ENCODE data around the gene VPS52. TPM values are rescaled to one million over a fixed set of nuclear protein-coding genes. Genes with fewer than 3 reads are reported as not detected.

Gene VPS52
- total RNA-seq, 4 donors from 2014 or later, result 37.7 to 46.5 (median 45.2) TPM

GRCh38 chr6:33313105-33313708, 41.5 kb upstream of the VPS52 start:
- no peak for TF ChIP-seq CTCF (IDR thresholded peaks at IDR 0.05)
- no peak for TF ChIP-seq POLR2A (IDR thresholded peaks at IDR 0.05)
- no peak for TF ChIP-seq EP300 (IDR thresholded peaks at IDR 0.05)
- WGBS, 2 donors, result 0% methylated on average over 32 to 33 of the region's 33 CpGs
- Histone ChIP-seq H3K4me1 (peaks cover 0 to 55% (median 29%) of the 10 kb centered on the region in 4 donors), H3K27ac (peak overlapping the region; percentile 85 to 98 (median 95)), H3K27me3 (no peaks in the 10 kb centered on the region), H3K9me3 (no peaks in the 10 kb centered on the region), H3K36me3 (peaks cover 0 to 27% (median 0%) of the 10 kb centered on the region in 3 donors), H3K4me3 (peak overlapping the region; percentile 68 to 88 (median 78))
- peak; percentile 34 to 44 for DNase-seq (ENCODE audit: low spot score in 2 of 2)

- Histone ChIP-seq H3K27ac (peak overlapping the region; percentile 85 to 98 (median 95)), H3K4me1 (peaks cover 0 to 54% (median 29%) of the 10 kb centered on the region in 4 donors), H3K4me3 (peak overlapping the region; percentile 68 to 88 (median 78)), H3K9me3 (no peaks in the 10 kb centered on the region), H3K36me3 (peaks cover 0 to 29% (median 0%) of the 10 kb centered on the region in 3 donors), H3K27me3 (no peaks in the 10 kb centered on the region)
- DNase-seq (ENCODE audit: low spot score in 2 of 2), result peak; percentile 61 to 67
- 6 to 10% methylated on average over 28 to 29 of the region's 29 CpGs for WGBS, 2 donors
- TF ChIP-seq POLR2A (IDR thresholded peaks at IDR 0.05) (no peak), EP300 (IDR thresholded peaks at IDR 0.05) (no peak), CTCF (IDR thresholded peaks at IDR 0.05) (no peak)
Observed at GRCh38 chr6:33312361-33313104, 40.9 kb upstream of the VPS52 start.

GRCh38 chr6:33306356-33306755, 34.7 kb upstream of the VPS52 start:
- Histone ChIP-seq H3K9me3 (no peaks in the 10 kb centered on the region), H3K4me3 (no peak overlapping the region), H3K27ac (no peak overlapping the region), H3K4me1 (peaks cover 0 to 21% (median 5%) of the 10 kb centered on the region in 4 donors), H3K36me3 (peaks cover 0 to 69% (median 13%) of the 10 kb centered on the region in 3 donors), H3K27me3 (no peaks in the 10 kb centered on the region)
- no peak for TF ChIP-seq EP300 (IDR thresholded peaks at IDR 0.05)
- no peak for TF ChIP-seq POLR2A (IDR thresholded peaks at IDR 0.05)
- TF ChIP-seq CTCF (IDR thresholded peaks at IDR 0.05), result no peak
- WGBS, 2 donors, result 83 to 85% methylated on average over 4 of the region's 4 CpGs
- no peak for DNase-seq (ENCODE audit: low spot score in 2 of 2)

- 68 to 86% methylated on average over 8 of the region's 8 CpGs for WGBS, 2 donors
- H3K36me3 ChIP-seq, result peaks cover 0 to 62% (median 13%) of the 10 kb centered on the region in 3 donors
- DNase-seq (ENCODE audit: low spot score in 2 of 2), result no peak
Observed at GRCh38 chr6:33305052-33305451, 33.4 kb upstream of the VPS52 start.

More at GRCh38 chr6:33305052-33305451, 33.4 kb upstream of the VPS52 start:
- Histone ChIP-seq H3K27me3 (no peaks in the 10 kb centered on the region), H3K4me3 (no peak overlapping the region), H3K9me3 (no peaks in the 10 kb centered on the region), H3K27ac (no peak overlapping the region), H3K4me1 (peaks cover 0 to 24% (median 6%) of the 10 kb centered on the region in 4 donors)
- no peak for TF ChIP-seq POLR2A (IDR thresholded peaks at IDR 0.05)
- no peak for TF ChIP-seq CTCF (IDR thresholded peaks at IDR 0.05)
- no peak for TF ChIP-seq EP300 (IDR thresholded peaks at IDR 0.05)
